Body of pancreas (tissue), 4 donors: ENCODE data around the gene MAML3. TPM values are rescaled to one million over a fixed set of nuclear protein-coding genes. Genes with fewer than 3 reads are reported as not detected.
A peak's percentile ranks its signal among the peaks of the same experiment; 100 is the strongest.

Source experiments
- ATAC-seq: fragments of 150-250 bp; one replicate; pipeline ENCODE4 v1.9.1; 2016
- DNase-seq, 4 donors: peaks; one replicate each; pipeline ENCODE4 v3.0.0-alpha.2; 2019
- H3K27ac ChIP-seq, 4 donors: fragments of 200-600 bp; sonication (generic); 1 replicate in 3 of 4; 2 replicates in 1 of 4; pipeline versions ENCODE4 v1.5.1 to v1.6.1; 2016 to 2019; ENCODE audit warnings: mild to moderate bottlenecking in 1 of 4, mixed read lengths in 1 of 4, moderate library complexity in 1 of 4
- H3K27me3 ChIP-seq, 2 donors: fragments of 200-600 bp; sonication (generic); one replicate each; pipeline ENCODE4 v1.6.0; 2016; ENCODE audit warnings: mild to moderate bottlenecking in 1 of 2
- H3K36me3 ChIP-seq, 2 donors: fragments of 200-600 bp; sonication (generic); replicated peaks in 1 of 2; 2 replicates each; pipeline ENCODE4 v1.5.1; 2016; ENCODE audit warnings: low read depth in 2 of 2; ENCODE audit not compliant: insufficient read depth in 1 of 2
- H3K4me1 ChIP-seq: fragments of 200-600 bp; sonication (generic); one replicate; pipeline ENCODE4 v1.6.0; 2016
- H3K4me3 ChIP-seq, 2 donors: fragments of 200-600 bp; sonication (generic); 1 replicate in 1 of 2; 2 replicates in 1 of 2; pipeline ENCODE4 v1.5.1; 2016 to 2019
- H3K9me3 ChIP-seq, 3 donors: fragments of 200-600 bp; sonication (generic); 1 replicate in 2 of 3; 2 replicates in 1 of 3; pipeline ENCODE4 v1.5.1; 2016
- POLR2A ChIP-seq, 3 donors: fragments of 450-650 bp; IDR thresholded peaks; one replicate each; pipeline ENCODE4 v1.6.1; 2016; ENCODE audit warnings: antibody characterized with exemption in 3 of 3, mild to moderate bottlenecking in 2 of 3
- WGBS, 2 donors: methylation state at CpG; one replicate each; pipeline ENCODE4 v1.1.5; 2017; 5-methylcytosine and 5-hydroxymethylcytosine counted together
- intact Hi-C: fragments of 100-400 bp; cut with DNase I; formaldehyde crosslinking; loops from one replicate; pipeline ENCODE4 v1.15.1; 2023
- total RNA-seq, 2 donors: library from RNA; depleted of rRNA; stranded (reverse); fragments of >200 nt; gene quantifications; one replicate each; pipeline ENCODE4 v1.1.0, GENCODE V29; 2016
- TF ChIP-seq, protein P1 (sequence below), 7 experiments: fragments of 450-650 bp in 4 of 7; fragments of 200-600 bp in 3 of 7; sonication (generic) in 3 of 7; IDR thresholded peaks; one replicate each; pipeline ENCODE4 v1.5.1; 2016 to 2019; ENCODE audit warnings: antibody characterized with exemption in 7 of 7

The MAML3 gene
- total RNA-seq, 2 donors from 2014 or later: 11.2 to 11.4 TPM

DNA sequence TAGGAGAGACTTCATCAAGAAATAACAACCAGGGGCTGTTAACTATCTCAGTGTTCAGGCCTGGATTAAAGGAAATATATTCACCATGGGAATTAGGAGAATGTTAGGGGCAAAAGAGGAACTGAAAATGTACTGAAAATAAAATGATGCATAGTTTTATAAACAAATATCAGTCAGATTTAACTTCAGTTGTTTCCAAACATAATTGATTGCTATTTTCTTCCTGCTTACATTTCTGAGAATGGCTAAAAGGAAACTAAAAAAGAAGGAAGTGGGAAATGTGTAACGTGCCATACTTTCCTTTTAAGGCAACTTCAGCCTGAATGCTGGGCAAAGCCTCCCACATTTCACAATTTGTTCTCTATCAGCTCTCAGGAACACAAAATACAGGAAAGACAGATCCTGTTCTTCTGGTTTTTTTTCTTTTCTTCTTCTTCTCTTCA is 178.1 kb downstream of the MAML3 start:
- TF ChIP-seq, protein P1, sequence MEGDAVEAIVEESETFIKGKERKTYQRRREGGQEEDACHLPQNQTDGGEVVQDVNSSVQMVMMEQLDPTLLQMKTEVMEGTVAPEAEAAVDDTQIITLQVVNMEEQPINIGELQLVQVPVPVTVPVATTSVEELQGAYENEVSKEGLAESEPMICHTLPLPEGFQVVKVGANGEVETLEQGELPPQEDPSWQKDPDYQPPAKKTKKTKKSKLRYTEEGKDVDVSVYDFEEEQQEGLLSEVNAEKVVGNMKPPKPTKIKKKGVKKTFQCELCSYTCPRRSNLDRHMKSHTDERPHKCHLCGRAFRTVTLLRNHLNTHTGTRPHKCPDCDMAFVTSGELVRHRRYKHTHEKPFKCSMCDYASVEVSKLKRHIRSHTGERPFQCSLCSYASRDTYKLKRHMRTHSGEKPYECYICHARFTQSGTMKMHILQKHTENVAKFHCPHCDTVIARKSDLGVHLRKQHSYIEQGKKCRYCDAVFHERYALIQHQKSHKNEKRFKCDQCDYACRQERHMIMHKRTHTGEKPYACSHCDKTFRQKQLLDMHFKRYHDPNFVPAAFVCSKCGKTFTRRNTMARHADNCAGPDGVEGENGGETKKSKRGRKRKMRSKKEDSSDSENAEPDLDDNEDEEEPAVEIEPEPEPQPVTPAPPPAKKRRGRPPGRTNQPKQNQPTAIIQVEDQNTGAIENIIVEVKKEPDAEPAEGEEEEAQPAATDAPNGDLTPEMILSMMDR (IDR thresholded peaks at IDR 0.05): no peak
- no peak for TF ChIP-seq POLR2A (IDR thresholded peaks at IDR 0.05)
- intact Hi-C loops: no loop called here
- ATAC-seq (peak; percentile 93), DNase-seq (peak; percentile 27 to 78 (median 46))
- H3K9me3 ChIP-seq: no peaks in the 10 kb centered on the region
- H3K36me3 ChIP-seq: no peaks in the 10 kb centered on the region
- 0 to 6% methylated on average over 1 of the region's 1 CpG for WGBS, 2 donors
- no peaks in the 10 kb centered on the region for H3K27me3 ChIP-seq
- H3K4me1 ChIP-seq: peaks cover 37% of the 10 kb centered on the region
- peak overlapping the region in 3 of 4 donors; percentile 65 to 85 (median 70) for H3K27ac ChIP-seq
- no peak overlapping the region for H3K4me3 ChIP-seq

GRCh38 chr4:139973616-139974015 is 180.4 kb downstream of the MAML3 start:
- Histone ChIP-seq H3K4me1 (peaks cover 59% of the 10 kb centered on the region), H3K9me3 (no peaks in the 10 kb centered on the region), H3K36me3 (no peaks in the 10 kb centered on the region), H3K27me3 (no peaks in the 10 kb centered on the region), H3K4me3 (no peak overlapping the region), H3K27ac (no peak overlapping the region)
- DNase-seq (no peak), ATAC-seq (no peak)
- TF ChIP-seq POLR2A (IDR thresholded peaks at IDR 0.05): no peak
- TF ChIP-seq, protein P1 (IDR thresholded peaks at IDR 0.05): no peak
- intact Hi-C loops: no loop called here

DNA sequence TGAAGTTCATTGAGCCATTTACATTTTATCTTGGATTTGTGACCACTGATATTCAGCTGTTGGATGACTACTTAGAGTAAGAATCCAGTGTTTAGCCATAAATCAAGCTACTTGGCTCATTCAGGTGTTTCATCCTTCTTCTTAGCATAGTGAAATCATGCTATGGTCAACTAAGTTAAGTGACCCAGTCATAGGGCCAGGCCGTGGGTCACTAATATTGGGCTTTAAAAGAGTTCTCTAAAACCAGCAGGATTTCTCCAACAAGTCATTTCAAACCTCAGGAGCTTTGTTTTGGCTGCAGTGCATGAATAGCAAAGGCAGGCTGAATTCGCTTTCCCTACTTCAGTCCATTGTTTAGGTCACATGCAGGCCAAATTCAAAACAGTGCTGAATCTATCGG is 181.0 kb downstream of the MAML3 start:
- Histone ChIP-seq H3K4me3 (no peak overlapping the region), H3K27ac (no peak overlapping the region), H3K36me3 (no peaks in the 10 kb centered on the region), H3K27me3 (no peaks in the 10 kb centered on the region), H3K9me3 (no peaks in the 10 kb centered on the region), H3K4me1 (peaks cover 61% of the 10 kb centered on the region)
- WGBS, 2 donors: 65 to 70% methylated on average over 3 of the region's 3 CpGs
- no peak for DNase-seq
- TF ChIP-seq POLR2A (IDR thresholded peaks at IDR 0.05): no peak
- TF ChIP-seq, protein P1 (IDR thresholded peaks at IDR 0.05): no peak
- ATAC-seq: no peak
- intact Hi-C loops: no loop called here

DNA sequence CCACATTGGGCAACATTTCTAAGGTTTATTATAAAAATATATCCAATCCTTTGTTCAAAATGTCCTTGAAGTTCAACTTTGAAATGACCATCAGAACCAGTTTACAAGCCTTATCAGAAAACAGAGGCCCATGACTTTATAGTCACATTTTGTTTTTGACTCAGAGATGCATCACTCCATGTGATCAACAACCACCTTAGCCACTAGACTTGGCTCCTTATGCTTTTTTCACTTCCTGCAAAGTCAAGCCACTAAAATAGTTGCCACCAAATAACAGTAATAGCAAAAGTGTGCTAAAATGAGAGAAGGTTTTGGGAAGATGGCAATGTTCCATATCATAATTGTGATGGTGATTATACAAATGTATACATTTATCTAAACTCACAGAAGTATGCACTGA is 181.7 kb downstream of the MAML3 start:
- TF ChIP-seq, protein P1 (IDR thresholded peaks at IDR 0.05): no peak
- no peak for TF ChIP-seq POLR2A (IDR thresholded peaks at IDR 0.05)
- no peaks in the 10 kb centered on the region for H3K36me3 ChIP-seq
- ATAC-seq: no peak
- H3K27me3 ChIP-seq: no peaks in the 10 kb centered on the region
- peaks cover 55% of the 10 kb centered on the region for H3K4me1 ChIP-seq
- no peak for DNase-seq
- no peak overlapping the region for H3K4me3 ChIP-seq
- intact Hi-C loops: no loop called here
- no peaks in the 10 kb centered on the region for H3K9me3 ChIP-seq
- no peak overlapping the region for H3K27ac ChIP-seq

GRCh38 chr4:139971111-139971510 is 182.9 kb downstream of the MAML3 start:
- no peak for ATAC-seq

More at GRCh38 chr4:139971111-139971510, 182.9 kb downstream of the MAML3 start:
- Histone ChIP-seq H3K27ac (peak overlapping the region in 1 of 4 donors; percentile 64), H3K36me3 (no peaks in the 10 kb centered on the region), H3K27me3 (no peaks in the 10 kb centered on the region), H3K9me3 (no peaks in the 10 kb centered on the region), H3K4me3 (no peak overlapping the region), H3K4me1 (peaks cover 43% of the 10 kb centered on the region)
- no peak for DNase-seq
- no peak for TF ChIP-seq POLR2A (IDR thresholded peaks at IDR 0.05)
- TF ChIP-seq, protein P1 (IDR thresholded peaks at IDR 0.05): no peak
- intact Hi-C loops: no loop called here
- 37 to 68% methylated on average over 1 of the region's 1 CpG for WGBS, 2 donors
